ENCODE measurements around the gene SFT2D1.

GRCh38 chr6:166334878-166335277 lies 7.5 kb downstream of the SFT2D1 start:
- TF ChIP-seq CTCF (IDR thresholded peaks at IDR 0.05; ENCODE audit: low read depth, low read length) (no peak), POLR2A (IDR thresholded peaks at IDR 0.05; ENCODE audit: extremely low read depth, insufficient read length) (no peak), MAX (IDR thresholded peaks at IDR 0.05; ENCODE audit: low read depth, low read length) (no peak)
